ENCODE results near the gene HDHD5.

DNA sequence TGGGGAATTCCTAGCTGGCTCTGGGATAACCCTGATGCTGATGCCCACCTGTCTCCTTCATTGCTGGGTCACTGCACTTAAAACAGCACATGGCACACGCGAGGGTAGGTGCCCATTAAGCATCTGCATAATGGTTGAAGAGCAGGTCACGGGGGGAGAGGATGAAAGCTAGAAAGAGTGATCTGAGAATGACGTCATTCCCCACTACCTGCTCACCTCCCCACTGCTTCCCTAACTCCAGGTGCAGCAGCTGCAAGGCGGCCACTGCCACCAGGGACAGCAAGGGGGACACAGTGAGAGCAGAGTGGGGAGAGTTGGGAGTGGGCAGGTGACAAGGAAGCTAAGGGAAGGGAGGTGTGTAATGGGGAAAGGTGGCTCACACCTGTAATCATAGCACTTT, 33.1 kb upstream of the HDHD5 start:
- no peak for TF ChIP-seq POLR2A (IDR thresholded peaks at IDR 0.05; ENCODE audit: extremely low read depth, insufficient read length)
- TF ChIP-seq, protein P1, sequence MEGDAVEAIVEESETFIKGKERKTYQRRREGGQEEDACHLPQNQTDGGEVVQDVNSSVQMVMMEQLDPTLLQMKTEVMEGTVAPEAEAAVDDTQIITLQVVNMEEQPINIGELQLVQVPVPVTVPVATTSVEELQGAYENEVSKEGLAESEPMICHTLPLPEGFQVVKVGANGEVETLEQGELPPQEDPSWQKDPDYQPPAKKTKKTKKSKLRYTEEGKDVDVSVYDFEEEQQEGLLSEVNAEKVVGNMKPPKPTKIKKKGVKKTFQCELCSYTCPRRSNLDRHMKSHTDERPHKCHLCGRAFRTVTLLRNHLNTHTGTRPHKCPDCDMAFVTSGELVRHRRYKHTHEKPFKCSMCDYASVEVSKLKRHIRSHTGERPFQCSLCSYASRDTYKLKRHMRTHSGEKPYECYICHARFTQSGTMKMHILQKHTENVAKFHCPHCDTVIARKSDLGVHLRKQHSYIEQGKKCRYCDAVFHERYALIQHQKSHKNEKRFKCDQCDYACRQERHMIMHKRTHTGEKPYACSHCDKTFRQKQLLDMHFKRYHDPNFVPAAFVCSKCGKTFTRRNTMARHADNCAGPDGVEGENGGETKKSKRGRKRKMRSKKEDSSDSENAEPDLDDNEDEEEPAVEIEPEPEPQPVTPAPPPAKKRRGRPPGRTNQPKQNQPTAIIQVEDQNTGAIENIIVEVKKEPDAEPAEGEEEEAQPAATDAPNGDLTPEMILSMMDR (IDR thresholded peaks at IDR 0.05; ENCODE audit: low read depth, low read length) = no peak
- no peak for TF ChIP-seq MAX (IDR thresholded peaks at IDR 0.05; ENCODE audit: low read depth, low read length)
